ENCODE measurements around the gene METTL1.
A peak's percentile ranks its signal among the peaks of the same experiment; 100 is the strongest.

The METTL1 gene

DNA sequence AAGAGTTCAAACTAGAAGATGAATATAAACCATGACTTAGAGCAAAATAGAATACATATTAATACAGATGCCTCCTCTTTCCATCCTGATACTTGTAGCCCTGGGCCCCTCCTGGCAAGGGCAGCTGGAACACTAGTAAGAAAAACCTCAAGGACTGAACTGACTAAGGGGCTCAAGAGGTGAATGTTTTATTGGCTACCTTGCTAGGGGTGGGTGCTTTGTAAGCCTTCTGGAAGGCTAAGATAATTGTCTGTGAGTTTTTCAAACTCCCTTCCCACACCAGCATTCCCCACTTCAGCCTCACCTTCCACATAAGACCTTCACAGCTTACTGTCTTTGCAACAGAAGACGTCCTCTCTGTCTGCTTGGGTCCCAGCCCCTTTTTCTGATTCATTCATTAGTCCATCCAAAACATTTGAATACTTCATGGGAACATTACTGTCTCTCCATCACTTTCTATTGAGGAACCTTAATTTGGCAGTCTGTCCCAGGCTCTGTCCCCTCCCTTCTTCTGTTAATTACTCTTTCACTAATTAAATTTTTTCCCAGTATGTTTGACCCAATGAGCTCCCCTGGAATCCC lies 18.1 kb downstream of the METTL1 start:
- DNase-seq (ENCODE audit: low read depth in 3 of 3), result no peak

DNA sequence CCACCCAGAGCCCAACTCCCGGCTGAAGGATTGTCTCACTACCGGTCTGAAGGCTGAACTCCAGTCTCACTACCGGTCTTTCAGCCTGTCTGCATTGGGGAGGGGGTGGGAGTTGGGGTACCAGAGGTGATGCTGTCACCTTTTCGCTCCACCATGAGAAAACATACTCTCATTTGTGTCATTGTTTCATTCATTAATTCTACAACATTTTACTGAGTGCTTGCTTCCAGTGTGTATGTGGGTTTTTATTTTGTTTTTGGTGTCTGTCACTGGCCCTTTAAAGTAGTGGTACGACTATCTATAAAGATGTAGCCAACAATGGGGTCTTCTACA lies 19.3 kb downstream of the METTL1 start:
- no peak for DNase-seq (ENCODE audit: low read depth in 3 of 3)

DNA sequence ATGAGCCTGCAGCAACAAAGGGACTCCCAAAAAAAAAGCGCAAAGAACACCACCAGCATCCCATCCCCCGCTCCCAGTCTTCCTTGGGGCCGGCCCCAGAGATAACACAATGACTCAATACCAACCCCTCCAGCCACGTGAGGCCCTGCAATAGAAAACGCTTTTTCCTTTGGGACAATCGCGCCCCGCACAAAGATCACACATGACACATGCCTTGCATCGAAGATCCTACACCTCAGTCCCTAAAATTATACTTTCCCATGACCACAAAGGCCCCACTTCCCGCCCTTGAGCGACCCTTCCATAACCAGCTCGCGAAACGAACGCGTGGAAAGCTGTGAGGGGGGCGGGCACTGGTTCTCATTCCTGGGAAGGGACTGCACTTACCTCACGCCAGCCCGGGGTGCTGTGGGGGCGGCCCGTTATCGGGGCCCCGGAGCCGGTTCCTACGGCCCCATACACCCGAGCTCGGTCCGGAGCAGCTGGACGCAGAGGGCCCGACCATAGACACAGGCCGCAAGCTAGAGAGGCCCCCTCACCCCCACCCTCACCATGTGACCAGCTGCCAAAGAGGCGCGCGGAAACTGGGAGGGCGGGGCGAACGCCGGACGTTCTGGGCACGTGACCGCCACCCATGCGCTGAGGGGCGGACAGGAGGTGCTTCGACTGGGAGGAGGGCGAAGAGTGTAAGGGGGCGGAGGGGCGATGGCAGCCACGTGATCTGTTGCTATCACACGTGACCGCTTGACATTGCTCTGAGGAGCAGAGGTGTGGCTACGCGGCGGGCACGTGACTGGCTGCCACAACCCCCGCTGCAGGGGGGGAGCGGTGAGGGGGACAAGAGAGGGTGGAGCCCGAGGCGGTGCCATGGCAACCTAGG lies 19.9 kb downstream of the METTL1 start, which contains the start of gene CDK4:
TSS of gene CDK4 (minus strand) at position 523 of the 880 bp plus-strand sequence. CDS start 593 bp downstream, outside the sequence.
- peak; percentile 95 to 97 (median 96) for DNase-seq (ENCODE audit: low read depth in 3 of 3)

DNA sequence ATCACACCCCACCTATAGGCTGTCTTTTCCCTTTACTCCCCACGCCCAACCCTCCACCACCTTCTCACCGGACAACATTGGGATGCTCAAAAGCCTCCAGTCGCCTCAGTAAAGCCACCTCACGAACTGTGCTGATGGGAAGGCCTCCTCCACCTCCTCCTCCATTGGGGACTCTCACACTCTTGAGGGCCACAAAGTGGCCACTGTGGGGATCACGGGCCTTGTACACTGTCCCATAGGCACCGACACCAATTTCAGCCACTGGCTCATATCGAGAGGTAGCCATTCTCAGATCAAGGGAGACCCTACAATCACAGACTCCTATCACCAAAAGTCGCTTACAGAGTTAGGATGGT lies 20.5 kb downstream of the METTL1 start:
- DNase-seq (ENCODE audit: low read depth in 3 of 3), result no peak

DNA sequence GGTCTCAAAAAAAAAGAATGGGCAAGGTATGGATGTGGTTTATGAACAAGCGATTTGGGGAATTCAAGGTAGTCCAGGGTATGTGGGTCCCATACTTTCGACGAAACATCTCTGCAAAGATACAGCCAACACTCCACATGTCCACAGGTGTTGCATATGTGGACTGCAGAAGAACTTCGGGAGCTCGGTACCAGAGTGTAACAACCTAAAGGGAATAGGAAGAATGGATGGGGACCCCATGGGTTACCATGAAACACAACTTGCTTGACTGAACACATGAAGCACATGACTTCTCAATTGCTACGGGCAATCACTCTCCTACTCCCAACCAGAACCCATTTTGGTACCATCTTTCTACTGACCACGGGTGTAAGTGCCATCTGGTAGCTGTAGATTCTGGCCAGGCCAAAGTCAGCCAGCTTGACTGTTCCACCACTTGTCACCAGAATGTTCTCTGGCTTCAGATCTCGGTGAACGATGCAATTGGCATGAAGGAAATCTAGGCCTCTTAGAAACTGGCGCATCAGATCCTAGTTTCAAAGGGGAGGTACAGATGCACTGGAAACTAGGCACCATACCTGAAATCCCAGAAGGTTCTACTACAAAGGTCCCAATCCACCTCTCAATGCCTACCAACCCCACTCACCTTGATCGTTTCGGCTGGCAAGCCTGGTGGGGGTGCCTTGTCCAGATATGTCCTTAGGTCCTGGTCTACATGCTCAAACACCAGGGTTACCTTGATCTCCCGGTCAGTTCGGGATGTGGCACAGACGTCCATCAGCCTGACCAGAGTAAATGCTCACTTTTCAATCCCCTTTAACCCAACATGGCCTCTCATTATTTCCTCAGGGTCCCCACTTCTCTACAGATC lies 21.1 kb downstream of the METTL1 start:
- no peak for DNase-seq (ENCODE audit: low read depth in 3 of 3)

DNA sequence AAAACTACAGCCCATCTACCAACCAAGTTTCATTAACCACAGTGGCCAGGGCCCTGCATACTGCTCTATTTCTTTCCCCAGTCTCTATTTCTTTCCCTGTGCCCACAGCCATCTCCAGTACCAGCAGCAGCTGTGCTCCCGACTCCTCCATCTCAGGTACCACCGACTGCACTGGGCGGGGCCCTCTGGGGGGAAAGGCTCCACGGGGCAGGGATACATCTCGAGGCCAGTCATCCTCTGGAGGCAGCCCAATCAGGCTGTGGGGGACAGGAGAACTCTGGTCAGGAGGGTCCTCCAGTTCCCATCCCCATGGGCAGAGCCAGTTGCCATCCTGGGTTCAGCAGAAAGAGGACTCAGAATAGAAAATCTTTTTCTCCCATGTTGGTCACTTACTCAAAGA lies 22.8 kb downstream of the METTL1 start:
- DNase-seq (ENCODE audit: low read depth in 3 of 3), result no peak

DNA sequence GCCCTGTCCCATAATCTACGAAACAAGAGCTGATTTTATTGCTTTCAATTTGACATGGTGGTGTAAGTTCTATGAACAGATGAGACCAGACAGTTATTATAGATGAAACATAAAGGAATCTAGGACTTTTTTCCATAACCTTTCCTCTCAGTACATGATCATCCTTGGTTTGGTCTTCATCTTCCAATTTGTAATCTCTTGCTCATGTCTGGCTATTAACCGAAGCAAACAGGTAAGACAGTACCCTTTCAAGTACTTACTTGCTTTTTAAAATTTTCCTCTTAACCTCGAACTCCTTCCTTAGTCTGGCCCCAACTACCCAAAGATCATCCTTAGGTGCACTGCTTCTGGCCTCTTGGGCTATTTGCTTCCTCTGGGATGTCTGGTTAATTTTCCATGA lies 25.9 kb downstream of the METTL1 start:
- no peak for DNase-seq (ENCODE audit: low read depth in 3 of 3)

DNA sequence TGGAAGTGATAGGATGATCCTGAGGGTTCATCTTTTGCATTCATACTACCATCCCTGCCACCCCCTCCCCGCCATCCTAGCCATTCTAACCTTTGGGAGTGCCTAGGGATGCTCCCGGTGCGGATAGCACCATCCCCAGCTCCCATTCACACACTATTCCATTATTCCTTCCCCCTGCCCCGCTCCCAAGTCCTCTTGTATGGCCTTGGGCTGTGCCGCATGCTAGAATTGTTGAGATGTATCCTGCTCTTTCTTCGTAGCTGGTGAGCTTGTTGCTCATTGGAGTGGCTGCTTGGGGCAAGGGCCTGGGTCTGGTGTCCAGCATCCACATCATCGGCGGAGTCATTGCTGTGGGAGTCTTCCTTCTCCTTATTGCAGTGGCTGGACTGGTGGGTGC lies 26.4 kb downstream of the METTL1 start:
- DNase-seq (ENCODE audit: low read depth in 3 of 3), result no peak

DNA sequence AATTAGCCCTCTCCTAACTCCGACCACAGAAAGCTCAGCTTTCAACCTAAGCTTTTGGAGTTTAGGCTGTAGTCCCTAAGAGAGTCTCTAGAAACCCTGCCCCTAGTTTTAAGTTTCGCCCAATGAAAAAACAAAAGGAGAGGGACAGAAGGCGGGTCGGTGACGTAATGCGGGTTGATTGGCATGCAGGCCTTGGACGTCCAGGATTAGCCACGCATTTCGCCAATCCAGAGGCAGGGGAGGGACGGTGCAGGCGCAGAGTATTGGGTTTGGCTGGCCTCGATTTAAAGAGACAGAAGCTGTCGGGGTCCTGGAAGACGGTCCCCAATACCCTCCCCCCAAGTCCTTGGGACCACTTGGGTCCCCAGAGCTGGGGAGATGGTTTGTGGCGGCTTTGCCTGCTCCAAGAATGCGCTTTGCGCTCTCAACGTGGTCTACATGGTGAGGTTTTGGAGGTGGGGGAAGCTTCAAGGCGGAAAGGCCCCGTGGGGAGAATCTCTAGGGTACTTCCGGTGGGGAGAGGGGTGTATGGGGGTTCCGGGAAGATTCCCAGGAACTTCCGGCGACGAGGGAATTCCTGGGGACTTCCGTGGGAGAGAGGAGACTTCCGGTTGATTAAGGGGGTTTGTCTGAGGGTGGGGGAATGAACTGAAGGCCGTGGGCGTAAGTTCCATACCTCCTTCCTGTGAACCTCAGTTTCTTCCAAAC lies 27.0 kb downstream of the METTL1 start, which contains the start of gene TSPAN31:
TSS of gene TSPAN31 (plus strand) at position 263 of the 708 bp plus-strand sequence. CDS start at position 379, 116 bp downstream.
- peak; percentile 84 to 88 (median 86) for DNase-seq (ENCODE audit: low read depth in 3 of 3)

DNA sequence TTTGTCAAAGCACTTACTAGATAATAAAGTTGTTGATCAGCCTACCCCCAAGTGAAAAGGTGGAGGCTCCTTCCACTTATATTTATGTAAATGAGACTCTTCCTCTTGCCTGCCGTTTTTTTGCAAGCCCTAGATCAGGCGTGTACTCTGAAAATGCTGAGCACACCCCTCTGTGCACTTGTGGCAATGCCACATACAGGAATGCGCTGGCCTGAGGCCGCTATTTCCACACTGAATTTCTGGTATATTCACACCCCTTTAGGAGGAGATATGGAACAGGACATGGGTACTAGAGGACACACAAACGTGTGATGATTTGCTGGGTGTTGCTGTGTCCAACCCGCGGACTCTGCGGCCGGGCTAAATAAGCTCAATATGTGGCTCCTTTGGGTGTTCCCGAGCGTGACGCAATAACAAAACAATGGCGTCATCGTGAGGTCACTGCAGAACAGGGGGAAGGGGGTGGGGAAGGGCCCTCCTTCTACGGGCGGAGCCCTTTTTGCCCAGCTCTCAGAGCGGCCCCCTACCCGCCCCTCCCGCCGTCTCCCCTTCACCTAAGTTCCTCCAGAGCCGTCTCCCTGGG lies 27.6 kb downstream of the METTL1 start:
- DNase-seq (ENCODE audit: low read depth in 3 of 3), result peak in 2 of 3 experiments; percentile 53 to 59

DNA sequence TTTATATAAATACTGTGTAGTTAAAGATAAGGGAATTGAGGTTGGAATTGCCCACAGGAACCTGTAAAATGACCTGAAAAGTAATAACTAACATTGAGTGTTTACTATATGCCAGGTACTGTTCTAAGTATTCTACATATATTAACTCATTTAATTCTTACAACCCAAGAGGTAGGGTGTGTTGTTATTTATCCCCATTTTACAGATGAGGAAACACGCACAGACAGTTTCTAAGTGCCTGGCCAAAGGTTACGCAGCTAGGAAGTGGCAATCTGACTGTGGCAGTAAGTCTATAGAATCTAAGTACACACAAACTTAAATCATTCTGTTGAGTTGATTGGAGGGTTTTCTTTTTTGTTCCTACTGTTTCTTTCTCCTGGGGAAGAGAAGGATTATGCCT lies 28.1 kb downstream of the METTL1 start:
- no peak for DNase-seq (ENCODE audit: low read depth in 3 of 3)

DNA sequence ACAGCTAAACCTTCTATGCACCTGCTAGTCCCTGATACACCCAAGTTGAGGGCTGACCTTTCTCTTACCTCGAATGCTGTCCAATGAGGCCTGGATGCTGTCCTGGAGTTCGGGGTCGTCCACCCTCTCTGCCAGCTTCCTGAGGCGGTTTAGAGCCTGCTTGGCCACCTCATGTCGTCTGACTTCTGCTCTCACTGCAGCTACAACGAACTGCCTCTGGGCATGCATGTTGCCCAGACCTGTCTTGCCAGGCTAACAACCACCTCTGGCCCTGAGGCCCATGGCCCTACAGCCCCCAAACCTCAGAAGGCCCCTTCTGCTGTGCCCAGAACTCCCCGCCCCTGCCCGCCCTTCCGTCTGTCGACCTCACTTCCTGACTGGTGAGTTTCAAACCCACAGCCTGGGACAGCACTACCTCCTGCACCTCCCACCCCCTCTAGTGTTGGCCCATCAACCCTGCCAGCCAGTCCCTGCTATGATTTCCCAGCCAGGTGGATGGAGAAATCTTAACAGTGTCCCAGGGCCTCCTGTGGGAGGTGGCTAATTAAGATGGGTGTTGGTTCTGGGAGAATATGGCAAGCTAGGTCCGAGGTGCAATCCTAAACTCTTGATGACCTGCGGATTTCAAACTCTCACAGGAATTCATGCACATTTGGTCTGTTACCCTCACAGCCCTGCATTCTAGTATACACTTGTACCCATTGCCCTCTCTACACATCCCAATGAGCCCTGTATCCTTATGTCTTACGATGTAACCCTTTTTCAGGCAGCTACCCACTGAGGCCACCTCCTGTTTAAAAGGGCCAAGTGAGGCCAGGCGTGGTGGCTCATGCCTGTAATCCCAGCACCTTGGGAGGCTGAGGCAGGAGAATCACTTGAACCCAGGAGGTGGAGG lies 29.8 kb downstream of the METTL1 start:
- peak; percentile 55 to 69 (median 60) for DNase-seq (ENCODE audit: low read depth in 3 of 3)

DNA sequence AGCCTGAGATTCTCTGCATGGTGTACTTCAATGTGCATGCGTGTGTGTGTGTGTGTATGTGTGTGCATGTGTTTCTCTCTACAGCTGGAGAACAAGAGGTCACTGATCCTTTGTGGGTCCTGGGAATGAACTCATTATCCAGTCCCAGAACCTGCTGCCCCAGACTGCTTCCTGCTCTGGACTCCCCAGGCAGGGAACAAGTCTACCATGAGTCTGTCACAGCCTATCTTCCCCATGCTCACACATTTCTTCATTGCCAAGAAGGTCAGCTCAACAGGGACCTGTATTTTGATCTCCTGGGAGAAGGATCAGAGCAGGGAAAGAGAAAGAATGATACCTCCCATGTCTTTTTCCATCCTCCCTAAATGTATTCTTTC lies 30.5 kb downstream of the METTL1 start:
- DNase-seq (ENCODE audit: low read depth in 3 of 3), result no peak

DNA sequence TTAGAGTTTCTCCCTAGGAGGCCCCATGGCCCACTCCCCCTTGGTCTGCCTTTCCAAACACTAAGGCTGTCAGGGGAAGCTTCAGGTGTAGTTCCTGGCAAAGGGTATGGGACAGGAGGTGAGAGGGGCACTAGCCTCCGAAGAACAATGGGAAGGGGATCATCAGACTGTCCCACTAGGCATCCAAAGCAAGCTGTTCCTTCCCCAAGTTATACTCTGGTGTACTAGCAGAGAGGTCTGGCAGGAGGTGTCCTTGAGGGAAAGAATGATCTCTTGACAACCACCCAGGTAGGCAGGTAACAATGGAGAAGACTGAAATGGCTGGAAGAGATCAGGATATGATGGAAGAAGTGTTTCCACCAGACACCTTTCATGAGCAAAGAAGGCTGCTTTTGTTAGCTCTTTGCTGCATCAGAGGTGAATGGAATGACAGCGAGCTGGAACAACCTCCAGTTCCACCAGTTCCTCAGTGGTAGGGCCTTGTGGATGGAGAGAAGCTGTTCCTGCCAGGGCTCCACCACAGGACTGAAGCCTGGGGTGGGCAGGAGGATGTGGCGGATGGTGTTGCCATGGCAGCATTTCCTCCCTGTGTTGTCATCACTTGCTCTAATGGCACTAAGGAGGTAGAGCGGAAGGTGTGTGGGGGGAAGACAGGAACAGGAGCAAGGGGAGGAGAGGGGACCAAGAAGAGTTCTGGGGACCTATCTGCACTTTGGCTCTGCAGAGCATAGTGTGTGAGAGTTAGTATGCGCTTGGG lies 31.1 kb downstream of the METTL1 start:
- peak in 2 of 3 experiments; percentile 54 to 63 for DNase-seq (ENCODE audit: low read depth in 3 of 3)

DNA sequence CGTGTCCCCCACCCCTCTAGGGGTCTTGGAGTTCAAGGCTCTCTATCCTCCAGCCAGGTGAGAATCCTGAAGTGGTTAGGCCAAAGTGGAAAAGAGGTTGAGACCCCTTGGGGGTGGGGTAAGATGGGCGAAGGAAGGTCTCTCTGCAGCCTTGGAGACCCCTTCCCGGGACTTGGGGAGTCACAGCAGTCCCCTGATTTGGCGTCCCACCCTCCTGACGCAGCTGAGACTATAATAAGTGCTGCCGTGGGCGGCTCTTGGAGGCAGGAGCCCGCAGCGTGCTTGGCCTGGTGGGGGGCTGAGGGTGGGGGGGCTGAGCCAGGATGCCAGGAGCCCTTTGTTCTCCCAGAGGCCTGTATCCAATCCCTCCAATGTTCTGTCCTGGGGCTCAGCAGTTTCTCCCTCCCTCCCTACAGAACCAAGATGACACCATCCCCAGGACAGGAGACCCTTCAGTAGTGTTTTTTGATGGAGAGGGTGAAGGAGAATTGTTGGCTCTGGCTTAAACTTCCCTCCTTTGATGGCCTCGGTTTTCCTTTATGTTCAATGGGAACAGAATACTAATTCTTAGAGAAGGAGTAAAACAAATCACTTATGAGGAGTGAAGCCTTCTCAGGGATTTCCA lies 31.9 kb downstream of the METTL1 start:
- no peak for DNase-seq (ENCODE audit: low read depth in 3 of 3)

DNA sequence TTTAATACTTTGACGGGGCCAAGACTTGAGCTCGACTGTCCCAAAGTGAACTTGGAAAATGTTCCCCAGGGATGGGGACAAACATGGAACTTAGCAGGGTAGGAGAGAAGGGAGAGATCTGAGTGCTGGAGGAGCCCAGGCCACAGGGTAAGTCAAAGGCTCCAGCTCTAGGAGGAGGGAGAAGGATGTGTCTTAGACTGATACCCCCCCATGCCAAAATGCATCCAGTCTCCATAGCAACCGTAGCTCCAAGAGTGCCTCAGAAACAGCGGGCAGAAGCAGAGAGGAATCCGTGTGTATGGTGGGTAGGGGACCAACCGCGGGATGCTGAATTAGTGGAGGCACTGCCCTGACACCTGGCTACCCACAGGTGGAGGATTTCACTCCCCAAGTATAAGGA lies 32.5 kb downstream of the METTL1 start:
- DNase-seq (ENCODE audit: low read depth in 3 of 3), result no peak

DNA sequence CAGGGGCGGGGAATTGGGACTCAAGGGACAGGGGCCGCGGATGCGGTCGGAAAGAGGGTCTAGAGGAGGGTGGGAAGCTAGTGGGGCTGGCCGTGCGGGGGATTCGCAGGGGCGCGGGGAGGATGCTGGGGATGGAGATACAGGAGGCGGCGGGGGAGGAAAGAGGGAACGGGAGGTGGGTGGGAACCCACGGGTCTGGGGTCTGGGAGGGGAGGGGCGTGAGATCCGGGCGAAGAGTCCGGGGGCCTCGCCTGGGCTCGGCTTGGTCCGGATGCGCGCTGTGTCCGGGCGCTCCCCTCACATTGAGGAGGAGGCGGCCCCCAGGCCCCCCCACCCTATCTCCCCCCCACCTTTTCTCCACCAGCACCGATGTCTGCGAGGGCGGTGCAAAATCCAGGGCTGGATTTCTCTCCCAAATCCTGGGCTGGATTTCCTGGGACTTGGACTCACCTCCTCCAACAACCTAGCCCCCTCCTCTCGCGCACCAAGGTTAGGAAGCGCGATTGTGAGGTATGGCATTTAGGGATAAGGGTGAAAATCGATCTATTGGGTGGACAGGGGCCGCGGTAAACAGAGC lies 33.2 kb downstream of the METTL1 start, which contains the start of gene AGAP2:
TSS of gene AGAP2 (minus strand) at position 82 of the 577 bp plus-strand sequence. CDS start 496 bp downstream, outside the sequence.
- no peak for DNase-seq (ENCODE audit: low read depth in 3 of 3)

Measured in stimulated activated CD4-positive, alpha-beta T cell treated with anti-CD3 and anti-CD28 coated beads, TNF-alpha, amount 100 ng/mL, for 4 hours (primary cell).